Lower leg skin (tissue), 3 donors: Measurements from ENCODE around the gene ATP11C.

Experiments used
- CTCF ChIP-seq, 3 donors: fragments of 450-650 bp; IDR thresholded peaks; one replicate each; pipeline ENCODE4 v1.5.1; 2016; ENCODE audit warnings: antibody characterized with exemption in 3 of 3, mild to moderate bottlenecking in 3 of 3, moderate library complexity in 2 of 3
- POLR2A ChIP-seq, 2 donors: fragments of 450-650 bp; IDR thresholded peaks; one replicate each; pipeline ENCODE4 v1.6.1; 2016 to 2017; ENCODE audit warnings: antibody characterized with exemption in 2 of 2, mild to moderate bottlenecking in 1 of 2, moderate library complexity in 1 of 2

GRCh38 chrX:139844163-139844562, 88.7 kb downstream of the ATP11C start:
- TF ChIP-seq CTCF (IDR thresholded peaks at IDR 0.05) (no peak), POLR2A (IDR thresholded peaks at IDR 0.05) (no peak)
